ENCODE data around the gene ARHGAP42. TPM values are rescaled to one million over a fixed set of nuclear protein-coding genes. Genes with fewer than 3 reads are reported as not detected.
A peak's percentile ranks its signal among the peaks of the same experiment; 100 is the strongest.

Gene ARHGAP42
- total and polyA plus RNA-seq, 2 experiments from 2014 or later, result 64.8 to 135 TPM

- Histone ChIP-seq H3K4me3 (no peak overlapping the region), H3K9me3 (ENCODE audit: low read depth) (no peaks in the 10 kb centered on the region), H3K27ac (no peak overlapping the region), H3K36me3 (no peaks in the 10 kb centered on the region), H3K27me3 (no peaks in the 10 kb centered on the region), H3K4me1 (ENCODE audit: low read depth) (peaks cover 13% of the 10 kb centered on the region)
- DNase-seq (ENCODE audit: low read depth in 1 of 2, low spot score in 1 of 2), result peak in 1 of 2 donors; percentile 42
- no peak for TF ChIP-seq CTCF (IDR thresholded peaks at IDR 0.05; ENCODE audit: low read depth, low read length)
Observed at GRCh38 chr11:100929377-100929776, 242.3 kb downstream of the ARHGAP42 start.

GRCh38 chr11:100930185-100930778 is 243.2 kb downstream of the ARHGAP42 start:
- H3K4me1 ChIP-seq (ENCODE audit: low read depth), result peaks cover 13% of the 10 kb centered on the region
- H3K27ac ChIP-seq, result no peak overlapping the region
- no peaks in the 10 kb centered on the region for H3K27me3 ChIP-seq
- TF ChIP-seq CTCF (IDR thresholded peaks at IDR 0.05; ENCODE audit: low read depth, low read length), result peak; percentile 51
- H3K4me3 ChIP-seq, result no peak overlapping the region
- H3K9me3 ChIP-seq (ENCODE audit: low read depth), result no peaks in the 10 kb centered on the region
- H3K36me3 ChIP-seq, result no peaks in the 10 kb centered on the region
- DNase-seq (ENCODE audit: low read depth in 1 of 2, low spot score in 1 of 2), result peak; percentile 72 to 81

- peaks cover 9% of the 10 kb centered on the region for H3K36me3 ChIP-seq
- TF ChIP-seq CTCF (IDR thresholded peaks at IDR 0.05; ENCODE audit: low read depth, low read length), result peak; percentile 47
- H3K9me3 ChIP-seq (ENCODE audit: low read depth), result no peaks in the 10 kb centered on the region
- peak in 1 of 2 donors; percentile 58 for DNase-seq (ENCODE audit: low read depth in 1 of 2, low spot score in 1 of 2)
- H3K4me3 ChIP-seq, result no peak overlapping the region
- no peak overlapping the region for H3K27ac ChIP-seq
- H3K4me1 ChIP-seq (ENCODE audit: low read depth), result peaks cover 5% of the 10 kb centered on the region
- H3K27me3 ChIP-seq, result no peaks in the 10 kb centered on the region
Observed at GRCh38 chr11:100932474-100933100, 245.5 kb downstream of the ARHGAP42 start.

- Histone ChIP-seq H3K4me1 (ENCODE audit: low read depth) (peaks cover 6% of the 10 kb centered on the region), H3K27ac (no peak overlapping the region), H3K27me3 (no peaks in the 10 kb centered on the region), H3K4me3 (no peak overlapping the region), H3K9me3 (ENCODE audit: low read depth) (no peaks in the 10 kb centered on the region), H3K36me3 (peaks cover 16% of the 10 kb centered on the region)
- DNase-seq (ENCODE audit: low read depth in 1 of 2, low spot score in 1 of 2), result no peak
- no peak for TF ChIP-seq CTCF (IDR thresholded peaks at IDR 0.05; ENCODE audit: low read depth, low read length)
Observed at GRCh38 chr11:100936781-100937180, 249.7 kb downstream of the ARHGAP42 start.

- no peak for DNase-seq (ENCODE audit: low read depth in 1 of 2, low spot score in 1 of 2)
- no peak overlapping the region for H3K4me3 ChIP-seq
- H3K27ac ChIP-seq, result no peak overlapping the region
- no peaks in the 10 kb centered on the region for H3K9me3 ChIP-seq (ENCODE audit: low read depth)
- H3K27me3 ChIP-seq, result no peaks in the 10 kb centered on the region
- H3K36me3 ChIP-seq, result peaks cover 24% of the 10 kb centered on the region
- no peak for TF ChIP-seq CTCF (IDR thresholded peaks at IDR 0.05; ENCODE audit: low read depth, low read length)
- peaks cover 10% of the 10 kb centered on the region for H3K4me1 ChIP-seq (ENCODE audit: low read depth)
Observed at GRCh38 chr11:100939571-100939970, 252.5 kb downstream of the ARHGAP42 start.
